GM23248 (cell line): Measurements from ENCODE around the gene KRTAP19-8. TPM values are rescaled to one million over a fixed set of nuclear protein-coding genes. Genes with fewer than 3 reads are reported as not detected.

ENCODE experiments used
- DNase-seq: peaks from one replicate; pipeline ENCODE4 v3.0.0-alpha.2; 2015
- H2AFZ ChIP-seq: fragments of 200-600 bp; sonication (generic); 2 replicates; pipeline ENCODE4 v1.6.1; 2016; ENCODE audit warnings: antibody characterized with exemption
- H3F3A ChIP-seq: fragments of 200-600 bp; sonication (generic); 2 replicates; pipeline ENCODE4 v1.6.1; 2016; ENCODE audit warnings: mild to moderate bottlenecking, antibody characterized with exemption, mixed run types; ENCODE audit not compliant: insufficient read depth
- H3K27ac ChIP-seq: fragments of 200-600 bp; sonication (generic); 2 replicates; pipeline ENCODE4 v1.5.1; 2016; ENCODE audit warnings: mild to moderate bottlenecking
- H3K27me3 ChIP-seq: fragments of 200-600 bp; sonication (generic); replicated peaks from 2 replicates; pipeline ENCODE4 v1.6.1; 2016; ENCODE audit warnings: mild to moderate bottlenecking; ENCODE audit not compliant: insufficient read depth
- H3K36me3 ChIP-seq: fragments of 200-600 bp; sonication (generic); 2 replicates; pipeline ENCODE4 v1.6.1; 2016; ENCODE audit warnings: low read depth, mild to moderate bottlenecking
- H3K4me1 ChIP-seq: fragments of 200-600 bp; sonication (generic); 2 replicates; pipeline ENCODE4 v1.6.1; 2016; ENCODE audit warnings: mild to moderate bottlenecking; ENCODE audit not compliant: insufficient read depth
- H3K4me2 ChIP-seq: fragments of 200-600 bp; sonication (generic); one replicate; pipeline ENCODE4 v1.6.1; 2016; ENCODE audit warnings: mild to moderate bottlenecking; ENCODE audit not compliant: unreplicated experiment
- H3K4me3 ChIP-seq: fragments of 200-600 bp; sonication (generic); 2 replicates; pipeline ENCODE4 v1.5.1; 2016; ENCODE audit warnings: mild to moderate bottlenecking
- H3K79me2 ChIP-seq: fragments of 200-600 bp; sonication (generic); 2 replicates; pipeline ENCODE4 v1.6.1; 2016; ENCODE audit warnings: mild to moderate bottlenecking; ENCODE audit not compliant: insufficient read depth
- H3K9ac ChIP-seq: fragments of 200-600 bp; sonication (generic); 2 replicates; pipeline ENCODE4 v1.6.1; 2016; ENCODE audit warnings: mild to moderate bottlenecking
- H3K9me2 ChIP-seq: fragments of 200-600 bp; sonication (generic); 2 replicates; pipeline ENCODE4 v1.6.1; 2016; ENCODE audit warnings: mixed run types, mild to moderate bottlenecking, moderate library complexity; ENCODE audit not compliant: insufficient read depth
- H3K9me3 ChIP-seq: fragments of 200-600 bp; sonication (generic); one replicate; pipeline ENCODE4 v1.6.1; 2017; ENCODE audit warnings: low read depth
- H4K20me1 ChIP-seq: fragments of 200-600 bp; sonication (generic); 2 replicates; pipeline ENCODE4 v1.6.0; 2016; ENCODE audit not compliant: insufficient read depth
- EZH2 ChIP-seq: fragments of 200-600 bp; sonication (generic); IDR thresholded peaks from 2 replicates; pipeline ENCODE4 v1.6.1; 2018; ENCODE audit warnings: antibody characterized with exemption, mild to moderate bottlenecking; ENCODE audit not compliant: insufficient read depth, poor library complexity, severe bottlenecking
- EZH2phosphoT487 ChIP-seq: fragments of 200-600 bp; sonication (generic); IDR thresholded peaks from 2 replicates; pipeline ENCODE4 v1.6.1; 2018; ENCODE audit warnings: antibody characterized with exemption, moderate library complexity, mild to moderate bottlenecking, low read depth; ENCODE audit not compliant: insufficient read depth
- WGBS, 2 experiments: methylation state at CpG; one replicate each; pipeline ENCODE4 v1.1.6; 2015 to 2017; ENCODE audit warnings: low lambda C conversion rate in 2 of 2, low coverage in 1 of 2; ENCODE audit errors: missing lambda C conversion rate in 2 of 2; 5-methylcytosine and 5-hydroxymethylcytosine counted together
- in situ Hi-C: fragments of 300-500 bp; cut with MboI; formaldehyde crosslinking; loops from 2 replicates; pipeline ENCODE4 v1.15.0; 2020
- polyA plus RNA-seq: library from polyadenylated mRNA; unstranded; fragments of >200 nt; fragmentation: Nextera tagmentation; extraction: Ambion mirVana; gene quantifications from 2 replicates; pipeline ENCODE4 v1.2.1, GENCODE V29; 2016
- total RNA-seq: library from RNA; depleted of rRNA; stranded (reverse); fragments of >200 nt; shearing (Covaris generic); gene quantifications from 2 replicates; pipeline ENCODE4 v1.2.3, GENCODE V29; 2014

KRTAP19-8 gene
- total and polyA plus RNA-seq, 2 experiments from 2014 or later = not detected

- Histone ChIP-seq H2AFZ (no peak overlapping the region), H3K79me2 (no peaks in the 10 kb centered on the region), H3K9me2 (no peaks in the 10 kb centered on the region), H3K27ac (no peak overlapping the region), H3K4me3 (no peak overlapping the region), H3K9ac (no peak overlapping the region), H3K4me1 (no peaks in the 10 kb centered on the region), H3K36me3 (no peaks in the 10 kb centered on the region), H4K20me1 (no peaks in the 10 kb centered on the region), H3K27me3 (no peaks in the 10 kb centered on the region), H3F3A (no peaks in the 10 kb centered on the region), H3K9me3 (no peaks in the 10 kb centered on the region), H3K4me2 (no peak overlapping the region)
- TF ChIP-seq EZH2 (no peak), EZH2phosphoT487 (no peak)
- in situ Hi-C loops = no loop called here
- 28 to 32% methylated on average over 3 of the region's 3 CpGs for WGBS, 2 experiments
- no peak for DNase-seq
Observed at GRCh38 chr21:31050577-31051157, 12.4 kb upstream of the KRTAP19-8 start.

- 7 to 11% methylated on average over 3 of the region's 3 CpGs for WGBS, 2 experiments
- no peaks in the 10 kb centered on the region for H3K9me2 ChIP-seq
- no peaks in the 10 kb centered on the region for H3K9me3 ChIP-seq
- H3K79me2 ChIP-seq = no peaks in the 10 kb centered on the region
- no peaks in the 10 kb centered on the region for H3K27me3 ChIP-seq
- no peak overlapping the region for H3K4me3 ChIP-seq
- no peaks in the 10 kb centered on the region for H3K36me3 ChIP-seq
- H3K4me2 ChIP-seq = no peak overlapping the region
- in situ Hi-C loops = no loop called here
- TF ChIP-seq EZH2 = no peak
- no peak for TF ChIP-seq EZH2phosphoT487
- no peak overlapping the region for H2AFZ ChIP-seq
- no peaks in the 10 kb centered on the region for H4K20me1 ChIP-seq
- H3F3A ChIP-seq = no peaks in the 10 kb centered on the region
- H3K4me1 ChIP-seq = no peaks in the 10 kb centered on the region
- H3K9ac ChIP-seq = no peak overlapping the region
- no peak for DNase-seq
- H3K27ac ChIP-seq = no peak overlapping the region
Observed at GRCh38 chr21:31045841-31046240, 7.6 kb upstream of the KRTAP19-8 start.

- no peak overlapping the region for H3K9ac ChIP-seq
- DNase-seq = no peak
- no peaks in the 10 kb centered on the region for H3K4me1 ChIP-seq
- H3K36me3 ChIP-seq = no peaks in the 10 kb centered on the region
- H3K27ac ChIP-seq = no peak overlapping the region
- H2AFZ ChIP-seq = no peak overlapping the region
- no peaks in the 10 kb centered on the region for H3F3A ChIP-seq
- no peak overlapping the region for H3K4me2 ChIP-seq
- H3K9me2 ChIP-seq = no peaks in the 10 kb centered on the region
- WGBS, 2 experiments = 20 to 22% methylated on average over 5 of the region's 5 CpGs
- no peaks in the 10 kb centered on the region for H4K20me1 ChIP-seq
- H3K4me3 ChIP-seq = no peak overlapping the region
- TF ChIP-seq EZH2phosphoT487 = no peak
- no peak for TF ChIP-seq EZH2
- no peaks in the 10 kb centered on the region for H3K9me3 ChIP-seq
- H3K79me2 ChIP-seq = no peaks in the 10 kb centered on the region
- in situ Hi-C loops = no loop called here
- no peaks in the 10 kb centered on the region for H3K27me3 ChIP-seq
Observed at GRCh38 chr21:31043471-31043870, 5.2 kb upstream of the KRTAP19-8 start.

- Histone ChIP-seq H3K27ac (no peak overlapping the region), H3K36me3 (no peaks in the 10 kb centered on the region), H3K9me3 (no peaks in the 10 kb centered on the region), H3K9me2 (no peaks in the 10 kb centered on the region), H3K9ac (no peak overlapping the region), H4K20me1 (no peaks in the 10 kb centered on the region), H3K4me2 (no peak overlapping the region), H3K27me3 (no peaks in the 10 kb centered on the region), H2AFZ (no peak overlapping the region), H3K79me2 (no peaks in the 10 kb centered on the region), H3K4me1 (no peaks in the 10 kb centered on the region), H3K4me3 (no peak overlapping the region), H3F3A (no peaks in the 10 kb centered on the region)
- WGBS, 2 experiments = 11 to 20% methylated on average over 1 of the region's 1 CpG
- in situ Hi-C loops = no loop called here
- TF ChIP-seq EZH2 (no peak), EZH2phosphoT487 (no peak)
- no peak for DNase-seq
Observed at GRCh38 chr21:31042080-31042464, 3.8 kb upstream of the KRTAP19-8 start.
